Sigmoid colon (tissue), 7 donors: ENCODE measurements around the gene SPEM2. TPM values are rescaled to one million over a fixed set of nuclear protein-coding genes. Genes with fewer than 3 reads are reported as not detected.
"Not testable (repeated sequence)": the region's sequence is repeated elsewhere in the genome, so short reads cannot be mapped to it uniquely, and the experiment has no call there.

Experiments
- DNase-seq: peaks from one replicate; pipeline ENCODE4 v3.0.0-alpha.2; 2019
- H3K27ac ChIP-seq, 4 donors: fragments of 200-600 bp; sonication (generic); one replicate each; pipeline ENCODE4 v1.5.1; 2016 to 2019; ENCODE audit warnings: mild to moderate bottlenecking in 1 of 4
- H3K27me3 ChIP-seq, 3 donors: fragments of 200-600 bp; sonication (generic); one replicate each; pipeline ENCODE4 v1.5.1; 2019; ENCODE audit warnings: mild to moderate bottlenecking in 1 of 3
- H3K36me3 ChIP-seq, 4 donors: fragments of 200-600 bp; sonication (generic); one replicate each; pipeline ENCODE4 v1.5.1; 2016 to 2019
- H3K4me1 ChIP-seq, 4 donors: fragments of 200-600 bp; sonication (generic); one replicate each; pipeline ENCODE4 v1.5.1; 2017 to 2019
- H3K4me3 ChIP-seq, 4 donors: fragments of 200-600 bp; sonication (generic); one replicate each; pipeline ENCODE4 v1.5.1; 2017 to 2019; ENCODE audit warnings: mild to moderate bottlenecking in 2 of 4, moderate library complexity in 1 of 4
- H3K9me3 ChIP-seq, 4 donors: fragments of 200-600 bp in 3 of 4; sonication (generic) in 3 of 4; one replicate each; pipeline versions ENCODE4 v1.5.1 to v1.6.1; 2013 to 2019
- CTCF ChIP-seq, 4 experiments: fragments of 450-650 bp in 3 of 4; fragments of 200-600 bp in 1 of 4; IDR thresholded peaks; one replicate each; pipeline ENCODE4 v1.5.1; 2016 to 2019; ENCODE audit warnings: antibody characterized with exemption in 4 of 4, mild to moderate bottlenecking in 3 of 4, moderate library complexity in 2 of 4
- EP300 ChIP-seq, 4 donors: sonication (generic); formaldehyde crosslinking; IDR thresholded peaks; one replicate each; pipeline ENCODE4 v1.6.1; 2017; ENCODE audit warnings: antibody characterized with exemption in 4 of 4
- POLR2A ChIP-seq, 2 donors: fragments of 450-650 bp; IDR thresholded peaks; one replicate each; pipeline ENCODE4 v1.6.1; 2016; ENCODE audit warnings: antibody characterized with exemption in 2 of 2, mild to moderate bottlenecking in 2 of 2, moderate library complexity in 2 of 2
- POLR2AphosphoS5 ChIP-seq, 4 donors: sonication (generic); formaldehyde crosslinking; IDR thresholded peaks; one replicate each; pipeline ENCODE4 v1.6.1; 2017; ENCODE audit warnings: antibody characterized with exemption in 4 of 4
- WGBS, 2 donors: extraction: QIAGEN DNeasy Blood & Tissue Kit; methylation state at CpG; one replicate each; pipeline ENCODE4 v1.1.7; 2013; 5-methylcytosine and 5-hydroxymethylcytosine counted together
- intact Hi-C: fragments of 100-400 bp; cut with DNase I; formaldehyde crosslinking; loops from one replicate; pipeline ENCODE4 v1.15.1; 2023
- polyA plus RNA-seq, 3 donors: library from polyadenylated mRNA; stranded (reverse); fragments of 200-250 nt; gene quantifications; one replicate each; pipeline ENCODE4 v1.2.3, GENCODE V29; 2013
- total RNA-seq, 4 donors: library from RNA; depleted of rRNA; stranded (reverse); fragments of >200 nt; gene quantifications; one replicate each; pipeline ENCODE4 v1.1.0, GENCODE V29; 2016
- donor health status: healthy with polysubstance abuse.
- donor health status: Bipolar disorder and iron deficiency.
- donor health status: healthy.

The SPEM2 gene
- total and polyA plus RNA-seq, 7 donors, result not detected

DNA sequence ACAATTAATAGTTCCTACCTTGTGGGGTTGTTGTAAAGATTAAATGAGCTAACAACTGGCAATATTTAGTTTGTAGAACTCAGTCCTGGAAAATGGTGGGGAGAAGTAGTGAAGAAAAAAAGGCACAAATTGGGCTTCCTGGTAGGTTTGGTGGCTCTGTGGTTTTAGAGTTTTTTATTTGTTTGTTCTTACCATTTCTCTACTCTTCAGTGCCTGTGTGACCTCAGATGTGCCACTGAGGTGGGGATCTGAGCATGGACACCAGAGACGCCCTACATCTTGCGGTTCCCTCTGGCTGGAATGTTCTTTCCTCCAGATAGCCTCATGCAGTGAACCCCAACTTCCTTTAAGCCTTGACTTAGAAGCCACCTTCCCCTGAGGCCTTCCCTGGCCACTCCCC, 46.3 kb downstream of the SPEM2 start:
- H3K4me1 ChIP-seq, result peaks cover 0 to 84% (median 51%) of the 10 kb centered on the region in 4 donors
- H3K4me3 ChIP-seq, result no peak overlapping the region
- intact Hi-C loops, result no loop called here
- H3K27me3 ChIP-seq, result no peaks in the 10 kb centered on the region
- no peaks in the 10 kb centered on the region for H3K9me3 ChIP-seq
- TF ChIP-seq POLR2AphosphoS5 (IDR thresholded peaks at IDR 0.05) (no peak), POLR2A (IDR thresholded peaks at IDR 0.05) (no peak), CTCF (IDR thresholded peaks at IDR 0.05) (no peak), EP300 (IDR thresholded peaks at IDR 0.05) (no peak)
- H3K27ac ChIP-seq, result no peak overlapping the region
- no peak for DNase-seq
- peaks cover 0 to 6% (median under 1%) of the 10 kb centered on the region in 4 donors for H3K36me3 ChIP-seq
- WGBS, 2 donors, result 71 to 91% methylated on average over 2 of the region's 2 CpGs

DNA sequence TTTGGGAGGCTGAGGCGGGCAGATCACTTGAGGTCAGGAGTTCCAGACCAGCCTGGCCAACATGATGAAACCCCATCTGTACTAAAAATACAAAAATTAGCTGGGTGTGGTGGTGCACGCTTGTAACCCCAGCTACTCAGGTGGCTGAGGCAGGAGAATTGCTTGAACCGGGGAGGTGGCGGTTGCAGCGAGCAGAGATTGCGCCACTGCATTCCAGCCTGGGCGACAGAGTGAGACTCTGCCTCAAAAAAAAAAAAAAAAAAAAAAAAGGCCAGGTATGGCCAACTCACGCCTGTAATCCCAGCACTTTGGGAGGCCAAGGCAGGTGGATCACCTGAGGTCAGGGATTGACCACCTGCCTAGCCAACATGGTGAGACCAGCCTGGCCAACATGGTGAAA, 49.4 kb downstream of the SPEM2 start:
- DNase-seq, H3K9me3 ChIP-seq, H3K27me3 ChIP-seq, H3K4me3 ChIP-seq, intact Hi-C loops, H3K36me3 ChIP-seq: not testable (repeated sequence)
- Histone ChIP-seq H3K4me1 (peaks cover 0 to 73% (median 53%) of the 10 kb centered on the region in 4 donors), H3K27ac (peak overlapping the region; percentile 94 to 100 (median 100))
- WGBS, 2 donors, result 89 to 92% methylated on average over 8 of the region's 8 CpGs

GRCh38 chr17:7475764-7476422, 50.5 kb downstream of the SPEM2 start:
- TF ChIP-seq POLR2AphosphoS5 (IDR thresholded peaks at IDR 0.05) (peak; percentile 61 to 84 (median 72)), CTCF (IDR thresholded peaks at IDR 0.05) (no peak), EP300 (IDR thresholded peaks at IDR 0.05) (peak in 1 of 4 donors; percentile 50), POLR2A (IDR thresholded peaks at IDR 0.05) (no peak)

GRCh38 chr17:7476494-7476893, 51.1 kb downstream of the SPEM2 start:
- Histone ChIP-seq H3K4me3 (no peak overlapping the region), H3K27ac (peak overlapping the region; percentile 94 to 100 (median 100)), H3K4me1 (peaks cover 0 to 73% (median 55%) of the 10 kb centered on the region in 4 donors), H3K36me3 (no peaks in the 10 kb centered on the region), H3K9me3 (no peaks in the 10 kb centered on the region), H3K27me3 (no peaks in the 10 kb centered on the region)
- TF ChIP-seq POLR2A (IDR thresholded peaks at IDR 0.05), result no peak
- no peak for TF ChIP-seq CTCF (IDR thresholded peaks at IDR 0.05)
- no peak for TF ChIP-seq EP300 (IDR thresholded peaks at IDR 0.05)
- no peak for TF ChIP-seq POLR2AphosphoS5 (IDR thresholded peaks at IDR 0.05)
- WGBS, 2 donors, result 38 to 48% methylated on average over 3 of the region's 3 CpGs
- no peak for DNase-seq
- intact Hi-C loops, result loop anchor here (2.0 kb wide), 3 partner anchors 20 to 72 kb away; partner anchors contain the start of gene TMEM256

More at GRCh38 chr17:7475764-7476422, 50.5 kb downstream of the SPEM2 start:
- peak; percentile 92 for DNase-seq
- peaks cover 0 to 73% (median 56%) of the 10 kb centered on the region in 4 donors for H3K4me1 ChIP-seq
- H3K36me3 ChIP-seq, result no peaks in the 10 kb centered on the region
- H3K27ac ChIP-seq, result peak overlapping the region; percentile 94 to 100 (median 100)
- intact Hi-C loops, result loop anchor here (2.0 kb wide), 3 partner anchors 19 to 71 kb away; partner anchors contain the start of gene TMEM256
- H3K9me3 ChIP-seq, result no peaks in the 10 kb centered on the region
- H3K4me3 ChIP-seq, result no peak overlapping the region
- 75 to 81% methylated on average over 15 of the region's 15 CpGs for WGBS, 2 donors
- no peaks in the 10 kb centered on the region for H3K27me3 ChIP-seq

GRCh38 chr17:7476951-7477350, 51.5 kb downstream of the SPEM2 start:
- DNase-seq, result no peak
- intact Hi-C loops, result loop anchor here (2.0 kb wide), 3 partner anchors 20 to 72 kb away; partner anchors contain the start of gene TMEM256
- WGBS, 2 donors, result 92% methylated on average over 5 of the region's 5 CpGs

More at GRCh38 chr17:7476951-7477350, 51.5 kb downstream of the SPEM2 start:
- Histone ChIP-seq H3K27me3 (no peaks in the 10 kb centered on the region), H3K9me3 (no peaks in the 10 kb centered on the region), H3K36me3 (no peaks in the 10 kb centered on the region), H3K4me3 (peak overlapping the region in 3 of 4 donors; percentile 61 to 100 (median 95)), H3K4me1 (peaks cover 0 to 73% (median 55%) of the 10 kb centered on the region in 4 donors), H3K27ac (peak overlapping the region; percentile 94 to 100 (median 100))
- TF ChIP-seq CTCF (IDR thresholded peaks at IDR 0.05) (no peak), POLR2A (IDR thresholded peaks at IDR 0.05) (no peak)
